HG03135 (cell line): Measurements from ENCODE around the gene SHB.

Source experiments
- ATAC-seq: cut with Tn5 transposase; IDR thresholded peaks from one replicate; pipeline ENCODE4 v1.9.1; 2021; ENCODE audit warnings: mild to moderate bottlenecking, moderate library complexity; ENCODE audit not compliant: unreplicated experiment

Gene SHB

GRCh38 chr9:37873955-37874354 is 195.1 kb downstream of the SHB start:
- no peak for ATAC-seq

DNA sequence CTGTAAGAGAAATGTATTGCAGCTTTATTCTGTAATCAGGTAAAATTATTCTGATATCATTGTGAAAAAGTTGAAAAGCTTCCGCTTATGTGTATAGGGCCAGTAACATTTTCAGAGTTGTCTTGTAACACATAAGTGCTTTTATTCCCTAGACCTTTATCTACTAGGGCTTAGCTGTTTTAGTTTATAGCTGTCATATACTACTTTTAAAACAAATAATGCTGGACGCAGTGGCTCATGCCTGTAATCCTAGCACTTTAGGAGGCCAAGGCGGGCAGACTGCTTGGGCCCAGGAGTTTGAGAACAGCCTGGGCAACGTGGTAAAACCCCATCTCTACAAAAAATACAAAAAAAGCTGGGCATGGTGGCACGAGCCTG is 198.2 kb downstream of the SHB start:
- ATAC-seq: no peak

DNA sequence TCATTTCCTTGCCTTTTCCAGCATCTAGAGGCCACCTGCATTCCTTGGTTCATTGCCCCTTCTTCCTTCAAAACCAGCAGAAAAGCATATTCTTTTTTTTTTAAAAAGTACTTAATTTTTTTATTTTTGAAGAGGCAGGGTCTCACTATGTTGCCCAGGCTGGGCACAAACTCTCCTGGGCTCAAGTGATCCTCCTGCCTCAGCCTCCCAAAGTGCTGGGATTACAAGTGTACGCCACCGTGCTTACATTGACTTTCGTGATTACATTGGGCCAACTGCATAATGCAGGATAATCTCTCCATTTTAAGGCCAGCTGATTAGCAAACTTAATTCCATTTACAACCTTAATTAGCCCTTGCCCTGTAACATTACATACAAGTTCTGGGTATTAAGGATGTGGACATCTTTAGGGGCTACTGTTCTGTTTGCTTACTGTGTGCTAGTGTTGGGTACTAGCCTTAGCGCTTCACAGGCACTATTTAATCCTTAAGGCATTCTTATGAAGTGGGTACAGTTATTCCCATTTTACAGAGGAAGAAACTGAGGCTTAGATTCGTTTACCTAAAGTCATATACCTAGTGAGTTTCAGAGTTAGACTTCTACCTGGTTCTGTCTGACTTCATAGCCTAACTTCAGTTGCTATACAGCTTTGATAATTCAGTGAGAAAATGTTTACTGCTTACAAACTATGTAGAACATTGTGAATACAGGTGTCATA is 198.8 kb downstream of the SHB start:
- ATAC-seq: no peak
